Activated T-helper 1 cell treated with Interleukin-2 at 50 U/mL for 16 hours (primary cell): ENCODE measurements around the gene DAP.

ENCODE experiments used
- DNase-seq: peaks from one replicate; pipeline ENCODE4 v3.0.0-alpha.2; 2020; ENCODE audit warnings: low read depth

DAP gene

GRCh38 chr5:10760096-10760920 lies 726 bp downstream of the DAP start:
- DNase-seq = no peak

- no peak for DNase-seq
Measured at GRCh38 chr5:10759111-10759510, 1.9 kb downstream of the DAP start.

- DNase-seq = no peak
Measured at GRCh38 chr5:10757922-10758555, 3.0 kb downstream of the DAP start.

DNA sequence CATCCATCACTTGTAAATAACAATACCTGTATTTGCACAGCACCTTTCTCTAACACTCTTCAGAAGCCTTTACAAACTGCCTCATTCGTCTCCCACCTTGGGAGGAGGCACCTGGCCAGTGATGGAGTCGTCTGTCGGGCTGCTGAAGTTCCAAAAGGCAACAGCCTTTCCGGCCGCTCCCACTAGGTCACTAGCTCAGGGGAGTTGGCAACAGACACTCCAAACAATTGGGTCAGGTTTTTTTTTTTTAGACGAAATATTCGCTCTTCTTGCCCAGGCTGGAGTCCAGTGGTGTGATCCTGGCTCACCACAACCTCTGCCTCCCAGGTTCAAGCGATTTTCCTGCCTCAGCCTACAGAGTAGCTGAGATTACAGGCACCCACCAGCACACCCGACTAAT lies 4.0 kb downstream of the DAP start:
- DNase-seq = no peak

DNA sequence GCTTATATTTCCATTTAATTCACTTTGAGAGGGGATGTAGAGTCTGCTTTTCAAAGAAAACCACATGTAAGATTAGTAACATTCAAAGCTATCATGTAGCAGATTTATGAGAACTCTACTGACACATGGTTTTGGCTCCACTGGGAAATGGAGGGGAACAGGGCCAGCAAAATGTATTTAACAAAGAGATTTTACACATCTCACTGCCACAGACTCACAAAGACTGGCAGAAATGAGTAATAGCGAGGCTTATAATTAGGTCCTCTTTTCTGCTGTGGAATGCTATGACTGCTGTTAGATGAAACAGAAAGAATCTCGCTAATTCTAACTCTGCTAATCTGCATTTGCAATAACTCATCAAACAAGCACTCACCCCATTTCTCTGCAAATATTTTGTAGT lies 4.5 kb downstream of the DAP start:
- DNase-seq = no peak

DNA sequence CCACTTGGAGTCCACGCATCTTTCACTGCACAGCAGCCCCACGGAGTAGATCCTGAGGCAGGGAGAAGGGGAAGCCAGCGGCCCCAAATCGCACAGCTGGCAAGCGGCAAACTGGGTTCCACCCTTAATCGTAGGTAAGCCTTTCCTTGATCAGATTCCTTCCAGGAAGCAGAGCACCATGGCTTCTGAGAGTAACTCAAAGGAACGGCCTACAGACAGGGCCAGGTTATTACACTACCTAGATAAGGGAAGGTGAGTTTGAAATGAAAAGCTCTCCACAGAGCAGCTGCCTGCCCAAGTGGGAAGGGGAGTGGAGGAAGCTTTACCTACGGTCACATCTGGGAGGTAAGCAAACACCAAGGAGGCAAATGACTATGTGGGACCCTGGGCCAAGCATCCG lies 7.9 kb downstream of the DAP start:
- DNase-seq = no peak

GRCh38 chr5:10752451-10752850 lies 8.6 kb downstream of the DAP start:
- no peak for DNase-seq

DNA sequence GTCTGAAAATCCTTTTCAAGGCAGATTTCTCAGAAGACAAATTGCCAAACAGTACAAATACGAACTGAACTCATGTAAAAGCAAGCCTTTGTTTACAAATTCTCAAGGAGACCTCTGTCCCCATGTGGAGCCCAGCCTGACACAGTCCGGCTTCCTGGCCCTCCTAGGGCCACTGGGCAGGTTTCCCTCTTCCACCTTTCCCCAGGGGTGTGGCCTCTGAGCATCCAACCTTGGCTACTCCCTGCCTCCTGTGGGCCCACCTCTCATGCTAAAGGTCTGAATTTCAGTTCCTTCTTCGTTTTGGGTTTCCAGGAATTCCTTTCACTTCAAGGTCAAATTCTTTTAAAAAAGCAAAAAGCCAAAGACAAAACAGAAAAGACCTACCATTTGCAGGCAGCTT lies 10.1 kb downstream of the DAP start:
- no peak for DNase-seq

- no peak for DNase-seq
Measured at GRCh38 chr5:10747678-10748622, 13.1 kb downstream of the DAP start.

GRCh38 chr5:10746711-10747110 lies 14.3 kb downstream of the DAP start:
- DNase-seq = no peak

DNA sequence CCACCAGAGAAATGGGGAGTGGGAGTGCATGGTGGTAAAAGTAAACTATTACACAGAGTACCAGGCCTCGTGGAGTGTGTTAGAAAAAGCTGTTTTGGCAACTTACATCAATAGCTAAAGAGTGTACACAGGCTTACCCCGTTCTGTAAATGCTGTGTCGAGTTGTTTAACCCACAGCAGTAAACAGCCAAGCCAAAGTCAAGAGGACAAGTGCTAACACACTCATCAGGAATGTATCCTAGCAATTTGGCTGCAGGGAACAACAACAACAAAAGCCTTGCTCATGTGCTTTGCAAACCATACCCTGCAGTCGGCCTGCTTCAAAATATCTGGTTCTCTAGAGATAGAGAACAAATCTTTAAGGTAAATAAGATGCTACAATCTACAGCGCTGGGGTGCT lies 15.9 kb downstream of the DAP start:
- no peak for DNase-seq

GRCh38 chr5:10744681-10745080 lies 16.4 kb downstream of the DAP start:
- DNase-seq = no peak

- no peak for DNase-seq
Measured at GRCh38 chr5:10743951-10744350, 17.1 kb downstream of the DAP start.

DNA sequence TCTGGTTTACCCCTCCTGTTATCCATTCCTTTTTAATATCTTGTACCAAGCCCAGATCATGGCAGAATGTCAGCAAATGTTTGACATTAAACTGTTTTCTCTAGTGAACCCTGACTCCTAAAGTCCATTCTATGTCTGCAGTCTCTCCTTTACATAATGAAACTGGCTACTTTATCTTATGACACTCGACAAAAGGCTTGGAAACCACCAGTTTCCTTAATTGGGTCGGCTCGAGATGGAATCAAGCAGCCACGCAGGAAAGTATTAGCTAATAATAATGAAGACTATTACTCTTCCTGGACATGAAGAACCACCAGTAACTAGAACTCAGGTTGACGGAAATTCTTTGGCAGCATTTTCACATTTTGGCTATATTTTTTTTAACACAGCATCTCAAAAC lies 17.5 kb downstream of the DAP start:
- DNase-seq = no peak

DNA sequence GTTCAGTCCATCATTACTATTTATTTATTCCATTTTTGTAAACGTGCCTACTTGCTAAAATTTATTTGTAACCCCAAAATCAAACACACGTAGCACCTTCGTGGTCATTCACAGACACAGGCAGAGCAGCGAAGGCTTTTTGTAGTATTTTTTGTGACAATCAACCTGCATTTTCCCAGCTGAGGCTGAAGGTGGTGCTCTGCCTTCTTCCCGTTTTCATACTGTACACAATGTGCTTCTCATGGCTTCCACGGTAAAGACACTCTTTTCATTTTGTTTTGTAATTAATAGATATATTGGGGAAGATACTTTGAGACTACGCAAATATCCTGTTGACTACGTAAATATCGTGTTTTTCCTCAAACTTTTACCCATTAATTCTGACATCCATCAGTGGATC lies 19.4 kb downstream of the DAP start:
- DNase-seq = no peak

- no peak for DNase-seq
Measured at GRCh38 chr5:10740384-10740783, 20.6 kb downstream of the DAP start.

DNA sequence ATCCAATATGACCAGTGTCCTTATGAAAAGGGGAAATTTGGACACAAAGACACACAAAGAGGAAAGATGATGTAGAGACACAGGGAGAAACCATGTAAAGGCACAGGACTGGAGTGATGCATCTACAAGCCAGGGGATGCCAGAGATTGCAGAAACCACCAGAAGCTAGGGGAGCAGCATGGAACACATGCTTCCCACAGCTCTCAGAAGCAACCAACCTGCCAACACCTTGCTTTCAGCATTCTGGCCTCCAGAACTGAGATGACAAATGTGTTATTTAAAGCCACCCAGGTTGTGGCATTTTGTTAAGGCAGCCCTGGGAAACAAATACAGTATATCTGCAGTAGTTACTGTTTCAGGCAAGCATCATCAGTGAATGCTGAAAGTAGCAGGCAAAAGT lies 23.2 kb downstream of the DAP start:
- no peak for DNase-seq

DNA sequence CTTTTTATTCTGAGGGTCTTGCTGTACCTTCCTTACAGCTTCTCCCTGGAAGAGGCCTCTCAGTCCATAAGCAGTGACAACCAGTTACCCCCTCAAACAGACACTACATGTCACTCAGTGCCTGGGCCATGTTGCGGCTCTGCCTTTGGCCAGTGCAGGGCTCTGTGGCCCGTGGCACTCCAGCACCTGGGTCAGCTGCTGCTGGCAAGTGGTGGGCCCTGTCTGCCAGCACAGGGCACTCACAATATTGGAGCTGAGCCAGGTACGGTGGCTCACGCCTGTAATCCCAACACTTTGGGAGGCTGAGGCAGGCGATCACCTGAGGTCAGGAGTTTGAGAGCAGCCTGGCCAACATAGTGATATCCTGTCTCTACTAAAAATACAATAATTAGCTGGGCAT lies 24.2 kb downstream of the DAP start:
- no peak for DNase-seq

DNA sequence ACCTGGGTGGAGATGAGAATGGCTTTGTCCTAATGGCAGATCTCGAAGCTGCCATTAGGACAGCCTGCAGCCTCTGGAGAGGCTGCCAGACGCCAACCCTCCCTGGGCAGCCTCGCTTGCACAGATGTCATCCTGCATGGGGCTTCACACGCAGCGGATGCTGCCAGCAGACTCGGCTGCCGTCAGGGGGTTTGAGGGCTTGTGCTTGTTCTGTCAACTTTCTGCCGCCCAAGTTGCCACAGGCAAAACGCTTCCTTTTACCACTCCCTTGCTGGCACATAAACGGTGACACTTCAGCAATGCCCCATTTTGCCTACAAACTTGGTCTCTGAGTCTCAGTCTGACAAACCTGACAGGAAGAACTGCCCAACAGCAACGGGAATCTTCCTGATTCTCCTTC lies 24.7 kb downstream of the DAP start:
- no peak for DNase-seq

GRCh38 chr5:10735569-10736276 lies 25.3 kb downstream of the DAP start:
- DNase-seq = no peak

GRCh38 chr5:10734832-10735523 lies 26.1 kb downstream of the DAP start:
- no peak for DNase-seq
